Keratinocyte (primary cell): ENCODE data around the gene METAP1D. TPM values are rescaled to one million over a fixed set of nuclear protein-coding genes. Genes with fewer than 3 reads are reported as not detected.

ENCODE experiments used
- DNase-seq: peaks from one replicate; pipeline ENCODE4 v3.0.0-alpha.2; 2011; ENCODE audit warnings: low read depth, missing footprints, low spot score
- FAIRE-seq: peaks from 2 replicates; lab custom pipeline; 2011; peaks lifted over from hg19 to GRCh38; lab: Jason Lieb, UNC
- H2AFZ ChIP-seq: 2 replicates; pipeline ENCODE4 v1.6.0; 2012; ENCODE audit warnings: low read length, control low read depth, inconsistent platforms; ENCODE audit not compliant: control insufficient read depth
- H3K27ac ChIP-seq: 2 replicates; pipeline ENCODE4 v1.5.1; 2011; ENCODE audit warnings: low read length; ENCODE audit not compliant: control insufficient read depth, insufficient read depth
- H3K27me3 ChIP-seq: 3 replicates; pipeline ENCODE4 v1.6.0; 2011; ENCODE audit warnings: low read length; ENCODE audit not compliant: control insufficient read depth, insufficient read depth; ENCODE audit errors: extremely low read depth
- H3K36me3 ChIP-seq, 2 experiments: 2 replicates in 1 of 2; 3 replicates in 1 of 2; pipeline ENCODE4 v1.5.1; 2011; ENCODE audit warnings: low read length in 2 of 2, mild to moderate bottlenecking in 1 of 2; ENCODE audit not compliant: control insufficient read depth in 2 of 2, insufficient read depth in 2 of 2; ENCODE audit errors: extremely low read depth in 1 of 2
- H3K4me1 ChIP-seq: 3 replicates; pipeline ENCODE4 v1.5.1; 2011; ENCODE audit warnings: low read length; ENCODE audit not compliant: control insufficient read depth, insufficient read depth; ENCODE audit errors: extremely low read depth
- H3K4me2 ChIP-seq: 3 replicates; pipeline ENCODE4 v1.6.0; 2011; ENCODE audit warnings: low read depth, low read length; ENCODE audit not compliant: control insufficient read depth, insufficient read depth; ENCODE audit errors: extremely low read depth
- H3K4me3 ChIP-seq, 3 experiments: fragments of 200-600 bp in 1 of 3; sonication (generic) in 1 of 3; 2 replicates in 2 of 3; 3 replicates in 1 of 3; pipeline ENCODE4 v1.5.1; 2011 to 2016; ENCODE audit warnings: low read length in 3 of 3, mild to moderate bottlenecking in 3 of 3, control low read depth in 2 of 3, inconsistent platforms in 1 of 3, low read depth in 1 of 3, mixed read lengths in 1 of 3, mixed run types in 1 of 3, moderate library complexity in 1 of 3; ENCODE audit not compliant: control insufficient read depth in 2 of 3, insufficient read depth in 2 of 3; ENCODE audit errors: extremely low read depth in 1 of 3
- H3K79me2 ChIP-seq: 2 replicates; pipeline ENCODE4 v1.6.0; 2012; ENCODE audit warnings: low read length; ENCODE audit not compliant: control insufficient read depth, insufficient read depth
- H3K9ac ChIP-seq: 3 replicates; pipeline ENCODE4 v1.6.0; 2011; ENCODE audit warnings: low read length; ENCODE audit not compliant: control insufficient read depth, insufficient read depth; ENCODE audit errors: extremely low read depth
- H3K9me1 ChIP-seq: 3 replicates; pipeline ENCODE4 v1.6.0; 2011; ENCODE audit warnings: low read length; ENCODE audit not compliant: control insufficient read depth, insufficient read depth; ENCODE audit errors: extremely low read depth
- H3K9me3 ChIP-seq: 2 replicates; pipeline ENCODE4 v1.5.1; 2012; ENCODE audit warnings: low read depth, low read length; ENCODE audit not compliant: control insufficient read depth
- H4K20me1 ChIP-seq: 3 replicates; pipeline ENCODE4 v1.6.0; 2011; ENCODE audit warnings: low read length; ENCODE audit not compliant: control insufficient read depth, insufficient read depth; ENCODE audit errors: extremely low read depth
- EZH2 ChIP-seq: IDR thresholded peaks from one replicate; pipeline ENCODE4 v1.6.1; 2012; ENCODE audit warnings: inconsistent platforms, mild to moderate bottlenecking, low read length, moderate library complexity
- dilution Hi-C: fragments of 300-500 bp; cut with MboI; formaldehyde crosslinking; loops from one replicate; pipeline ENCODE4 v1.7.0; 2020; ENCODE audit warnings: low sequenced_read_pairs; ENCODE audit not compliant: extremely low pct_ligation_motif_present
- polyA plus RNA-seq, 5 experiments: library from polyadenylated mRNA; depleted of rRNA in 3 of 5; stranded (reverse) in 3 of 5; stranded (forward) in 1 of 5; unstranded in 1 of 5; fragments of >200 nt; gene quantifications; 1 replicate in 1 of 5; 2 replicates in 3 of 5; 3 replicates in 1 of 5; pipeline versions ENCODE4 v1.2.1 to v1.2.3, GENCODE V29; 2011 to 2012; ENCODE audit warnings: missing spikeins in 2 of 5, low read depth in 1 of 5, low replicate concordance in 1 of 5
- TF ChIP-seq, protein P1 (sequence below), 3 experiments: IDR thresholded peaks in 1 of 3; conservative IDR thresholded peaks in 1 of 3; optimal IDR thresholded peaks in 1 of 3; 2 replicates in 2 of 3; 3 replicates in 1 of 3; pipeline versions ENCODE3 to v1.5.1; 2011; ENCODE audit warnings: low read length in 3 of 3, mild to moderate bottlenecking in 3 of 3, moderate library complexity in 2 of 3, control low read depth in 1 of 3, inconsistent platforms in 1 of 3; ENCODE audit not compliant: insufficient read depth in 2 of 3; ENCODE audit errors: extremely low read depth in 1 of 3

The METAP1D gene
- polyA plus RNA-seq, 1 donor (not counting 4 experiments of a cell fraction or from before 2014, with no cell fraction given) = 5.1 TPM

GRCh38 chr2:172053486-172053885 is 53.7 kb downstream of the METAP1D start:
- Histone ChIP-seq H3K9me3 (no peaks in the 10 kb centered on the region), H3K4me3 (no peak overlapping the region), H3K36me3 (no peaks in the 10 kb centered on the region), H3K9ac (no peak overlapping the region), H3K4me2 (no peak overlapping the region), H4K20me1 (no peaks in the 10 kb centered on the region), H2AFZ (no peak overlapping the region), H3K79me2 (no peaks in the 10 kb centered on the region), H3K4me1 (no peaks in the 10 kb centered on the region), H3K27me3 (no peaks in the 10 kb centered on the region), H3K9me1 (no peaks in the 10 kb centered on the region), H3K27ac (no peak overlapping the region)
- DNase-seq = no peak
- no peak for FAIRE-seq
- dilution Hi-C loops = no loop called here
- no peak for TF ChIP-seq EZH2
- TF ChIP-seq, protein P1, sequence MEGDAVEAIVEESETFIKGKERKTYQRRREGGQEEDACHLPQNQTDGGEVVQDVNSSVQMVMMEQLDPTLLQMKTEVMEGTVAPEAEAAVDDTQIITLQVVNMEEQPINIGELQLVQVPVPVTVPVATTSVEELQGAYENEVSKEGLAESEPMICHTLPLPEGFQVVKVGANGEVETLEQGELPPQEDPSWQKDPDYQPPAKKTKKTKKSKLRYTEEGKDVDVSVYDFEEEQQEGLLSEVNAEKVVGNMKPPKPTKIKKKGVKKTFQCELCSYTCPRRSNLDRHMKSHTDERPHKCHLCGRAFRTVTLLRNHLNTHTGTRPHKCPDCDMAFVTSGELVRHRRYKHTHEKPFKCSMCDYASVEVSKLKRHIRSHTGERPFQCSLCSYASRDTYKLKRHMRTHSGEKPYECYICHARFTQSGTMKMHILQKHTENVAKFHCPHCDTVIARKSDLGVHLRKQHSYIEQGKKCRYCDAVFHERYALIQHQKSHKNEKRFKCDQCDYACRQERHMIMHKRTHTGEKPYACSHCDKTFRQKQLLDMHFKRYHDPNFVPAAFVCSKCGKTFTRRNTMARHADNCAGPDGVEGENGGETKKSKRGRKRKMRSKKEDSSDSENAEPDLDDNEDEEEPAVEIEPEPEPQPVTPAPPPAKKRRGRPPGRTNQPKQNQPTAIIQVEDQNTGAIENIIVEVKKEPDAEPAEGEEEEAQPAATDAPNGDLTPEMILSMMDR (optimal IDR thresholded peaks at IDR 0.05 in 1 of 3, IDR thresholded peaks at IDR 0.05 in 1 of 3, conservative IDR thresholded peaks at IDR 0.05 in 1 of 3; ENCODE audit: extremely low read depth in 1 of 3, insufficient read depth in 2 of 3, low read length in 3 of 3) = no peak

DNA sequence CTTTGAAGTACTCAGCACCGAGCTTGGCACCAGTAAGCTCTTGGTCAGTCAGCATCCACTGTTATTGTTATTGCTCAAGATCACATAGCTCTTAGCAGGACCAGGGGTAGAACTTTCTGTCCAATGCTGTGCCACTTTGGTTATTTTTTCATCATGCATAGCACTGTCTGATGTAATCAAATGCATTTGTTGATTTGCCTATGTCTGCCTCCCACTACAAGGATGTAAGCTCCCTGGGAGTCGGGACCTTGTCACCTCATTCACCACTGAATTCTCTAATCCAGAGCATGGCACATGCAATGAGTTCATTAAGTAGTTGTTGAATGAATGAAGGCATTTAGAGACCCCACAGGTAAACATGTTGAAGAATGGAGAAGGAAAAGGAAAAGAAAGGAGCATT is 56.5 kb downstream of the METAP1D start:
- H3K36me3 ChIP-seq = no peaks in the 10 kb centered on the region
- FAIRE-seq = no peak
- H3K9me1 ChIP-seq = no peaks in the 10 kb centered on the region
- H3K79me2 ChIP-seq = no peaks in the 10 kb centered on the region
- no peak overlapping the region for H3K4me3 ChIP-seq
- H3K27me3 ChIP-seq = no peaks in the 10 kb centered on the region
- H3K27ac ChIP-seq = no peak overlapping the region
- no peak overlapping the region for H3K9ac ChIP-seq
- H4K20me1 ChIP-seq = no peaks in the 10 kb centered on the region
- no peaks in the 10 kb centered on the region for H3K9me3 ChIP-seq
- dilution Hi-C loops = no loop called here
- no peak for DNase-seq
- H3K4me2 ChIP-seq = no peak overlapping the region
- H3K4me1 ChIP-seq = no peaks in the 10 kb centered on the region
- H2AFZ ChIP-seq = no peak overlapping the region
- TF ChIP-seq, protein P1 (optimal IDR thresholded peaks at IDR 0.05 in 1 of 3, IDR thresholded peaks at IDR 0.05 in 1 of 3, conservative IDR thresholded peaks at IDR 0.05 in 1 of 3; ENCODE audit: extremely low read depth in 1 of 3, insufficient read depth in 2 of 3, low read length in 3 of 3) = no peak
- no peak for TF ChIP-seq EZH2
